HepG2 (cell line): ENCODE measurements around the gene TEX19. TPM values are rescaled to one million over a fixed set of nuclear protein-coding genes. Genes with fewer than 3 reads are reported as not detected.

Experiments used
- ATF5 ChIP-seq: sonication (generic); formaldehyde crosslinking; IDR thresholded peaks from 2 replicates; pipeline ENCODE4 v1.4.0; 2020; ENCODE audit warnings: mild to moderate bottlenecking, low read depth, missing genetic modification reagents
- BCL6 ChIP-seq: IDR thresholded peaks from 2 replicates; pipeline ENCODE4 v1.6.1; 2016; ENCODE audit warnings: missing genetic modification reagents, missing compliant biosample characterization
- CEBPZ ChIP-seq: IDR thresholded peaks from 2 replicates; pipeline ENCODE4 v1.6.1; 2012; ENCODE audit warnings: low read length, improper control_type of control experiment
- CERS6 ChIP-seq: sonication (generic); formaldehyde crosslinking; IDR thresholded peaks from 2 replicates; pipeline ENCODE4 v1.5.0; 2020; ENCODE audit warnings: missing genetic modification reagents
- NCOA2 ChIP-seq: sonication (generic); formaldehyde crosslinking; IDR thresholded peaks from 2 replicates; pipeline ENCODE4 v1.8.0; 2022; ENCODE audit warnings: inconsistent platforms
- NFRKB ChIP-seq: fragments of 450-650 bp; IDR thresholded peaks from 2 replicates; pipeline ENCODE4 v1.6.1; 2017
- TBX3 ChIP-seq: fragments of 450-650 bp; IDR thresholded peaks from 2 replicates; pipeline ENCODE4 v1.6.1; 2017; ENCODE audit warnings: antibody characterized with exemption, mild to moderate bottlenecking, inconsistent platforms, borderline replicate concordance
- ZMYM2 ChIP-seq: sonication (generic); formaldehyde crosslinking; IDR thresholded peaks from 2 replicates; pipeline ENCODE4 v1.8.0; 2022; ENCODE audit warnings: mild to moderate bottlenecking, missing genetic modification reagents
- ZNF275 ChIP-seq: sonication (generic); formaldehyde crosslinking; IDR thresholded peaks from 2 replicates; pipeline ENCODE4 v1.8.0; 2022; ENCODE audit warnings: missing genetic modification reagents, mild to moderate bottlenecking, inconsistent platforms, borderline replicate concordance
- ZNF562 ChIP-seq: sonication (generic); formaldehyde crosslinking; IDR thresholded peaks from 2 replicates; pipeline ENCODE4 v1.8.0; 2022; ENCODE audit warnings: missing genetic modification reagents, borderline replicate concordance
- ZNF597 ChIP-seq: sonication (generic); formaldehyde crosslinking; IDR thresholded peaks from 2 replicates; pipeline ENCODE4 v1.5.0; 2020; ENCODE audit warnings: missing genetic modification reagents
- ZNF652 ChIP-seq: IDR thresholded peaks from 2 replicates; pipeline ENCODE4 v1.6.1; 2016; ENCODE audit warnings: low read depth, borderline replicate concordance
- ZSCAN5A ChIP-seq: sonication (generic); formaldehyde crosslinking; IDR thresholded peaks from 2 replicates; pipeline ENCODE4 v1.8.0; 2022; ENCODE audit warnings: mild to moderate bottlenecking, missing genetic modification reagents, borderline replicate concordance
- polyA plus RNA-seq, 8 experiments: library from polyadenylated mRNA; depleted of rRNA in 3 of 8; stranded (reverse) in 7 of 8; unstranded in 1 of 8; fragments of >200 nt; fragmentation: Illumina TruSeq in 4 of 8; extraction: Trizol in 4 of 8; gene quantifications; 2 replicates each; pipeline versions ENCODE4 v1.2.1 to v1.2.3, GENCODE V29; 2011 to 2016; ENCODE audit warnings: low read depth in 4 of 8, missing spikeins in 1 of 8, mixed read lengths in 1 of 8; ENCODE audit not compliant: insufficient read depth in 1 of 8
- total RNA-seq, 5 experiments: library from RNA; depleted of rRNA; stranded (reverse); fragments of >200 nt; fragmentation: Illumina TruSeq; extraction: Trizol; gene quantifications; 2 replicates each; pipeline ENCODE4 v1.2.3, GENCODE V29; 2016; ENCODE audit warnings: low read depth in 1 of 5
- TF ChIP-seq, protein P1 (sequence below): sonication (generic); formaldehyde crosslinking; IDR thresholded peaks from 2 replicates; pipeline ENCODE4 v1.4.0; 2020; ENCODE audit warnings: missing genetic modification reagents

TEX19 gene
- total and polyA plus RNA-seq, 2 of the 13 experiments (the other 11 are each of a cell fraction or from before 2014, with no cell fraction given): 1.3 to 6.0 TPM

DNA sequence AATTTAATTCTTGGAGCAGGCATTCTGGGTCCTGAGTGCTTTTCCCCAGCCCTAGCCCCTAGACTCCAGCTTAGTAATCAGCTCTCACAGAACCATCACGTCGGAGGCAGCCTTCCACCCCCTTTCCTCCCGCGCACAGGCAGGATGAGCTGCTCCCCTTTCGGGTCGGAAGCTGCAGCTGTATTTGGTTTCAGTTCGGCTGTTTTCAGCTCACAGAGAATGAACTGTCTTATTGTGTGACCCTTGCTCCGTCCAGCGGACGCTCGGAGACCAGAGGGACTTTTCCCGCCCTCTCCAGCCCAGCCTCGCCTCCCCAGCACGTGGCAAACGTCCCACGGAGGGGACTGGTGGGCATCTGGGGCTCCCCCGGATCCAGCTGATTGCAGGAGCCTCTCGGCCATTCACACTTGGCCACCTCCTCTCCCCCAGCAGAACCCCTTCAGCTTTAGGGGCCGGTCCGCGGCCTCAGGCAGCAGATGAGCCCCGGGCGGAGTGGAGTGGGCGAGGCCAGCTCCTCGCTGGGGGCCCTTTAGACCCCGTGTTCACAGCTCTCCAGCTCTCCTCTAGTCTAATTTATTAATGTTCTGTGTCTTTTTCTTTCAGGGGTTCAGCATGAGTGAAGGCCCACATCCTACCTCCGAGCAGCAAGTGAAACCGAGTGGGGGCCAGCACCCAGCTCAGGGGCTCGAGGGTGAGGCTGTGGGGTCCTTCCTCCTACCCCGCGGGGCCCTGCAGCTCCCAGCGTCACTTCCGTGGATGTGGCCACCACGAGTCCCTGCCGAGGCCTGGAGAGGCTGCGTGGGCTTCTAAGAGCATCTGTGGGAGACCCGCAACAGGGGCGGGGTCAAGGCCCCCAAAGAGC, 11.7 kb downstream of the TEX19 start (continued):
- TF ChIP-seq, protein P1, sequence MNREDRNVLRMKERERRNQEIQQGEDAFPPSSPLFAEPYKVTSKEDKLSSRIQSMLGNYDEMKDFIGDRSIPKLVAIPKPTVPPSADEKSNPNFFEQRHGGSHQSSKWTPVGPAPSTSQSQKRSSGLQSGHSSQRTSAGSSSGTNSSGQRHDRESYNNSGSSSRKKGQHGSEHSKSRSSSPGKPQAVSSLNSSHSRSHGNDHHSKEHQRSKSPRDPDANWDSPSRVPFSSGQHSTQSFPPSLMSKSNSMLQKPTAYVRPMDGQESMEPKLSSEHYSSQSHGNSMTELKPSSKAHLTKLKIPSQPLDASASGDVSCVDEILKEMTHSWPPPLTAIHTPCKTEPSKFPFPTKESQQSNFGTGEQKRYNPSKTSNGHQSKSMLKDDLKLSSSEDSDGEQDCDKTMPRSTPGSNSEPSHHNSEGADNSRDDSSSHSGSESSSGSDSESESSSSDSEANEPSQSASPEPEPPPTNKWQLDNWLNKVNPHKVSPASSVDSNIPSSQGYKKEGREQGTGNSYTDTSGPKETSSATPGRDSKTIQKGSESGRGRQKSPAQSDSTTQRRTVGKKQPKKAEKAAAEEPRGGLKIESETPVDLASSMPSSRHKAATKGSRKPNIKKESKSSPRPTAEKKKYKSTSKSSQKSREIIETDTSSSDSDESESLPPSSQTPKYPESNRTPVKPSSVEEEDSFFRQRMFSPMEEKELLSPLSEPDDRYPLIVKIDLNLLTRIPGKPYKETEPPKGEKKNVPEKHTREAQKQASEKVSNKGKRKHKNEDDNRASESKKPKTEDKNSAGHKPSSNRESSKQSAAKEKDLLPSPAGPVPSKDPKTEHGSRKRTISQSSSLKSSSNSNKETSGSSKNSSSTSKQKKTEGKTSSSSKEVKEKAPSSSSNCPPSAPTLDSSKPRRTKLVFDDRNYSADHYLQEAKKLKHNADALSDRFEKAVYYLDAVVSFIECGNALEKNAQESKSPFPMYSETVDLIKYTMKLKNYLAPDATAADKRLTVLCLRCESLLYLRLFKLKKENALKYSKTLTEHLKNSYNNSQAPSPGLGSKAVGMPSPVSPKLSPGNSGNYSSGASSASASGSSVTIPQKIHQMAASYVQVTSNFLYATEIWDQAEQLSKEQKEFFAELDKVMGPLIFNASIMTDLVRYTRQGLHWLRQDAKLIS (CRISPR knock-in tag): no peak
- TF ChIP-seq ZNF652 (0 out of 2 replicates have a peak, but pooled peaks have one; percentile 45), TBX3 (no peak), BCL6 (peak; percentile 60), NFRKB (no peak), ATF5 (peak; percentile 90; the same call in 1 of the 2 replicates), ZNF275 (peak; percentile 96; the same call in 1 of the 2 replicates), ZNF562 (no peak), ZMYM2 (CRISPR knock-in tag) (peak; percentile 76), NCOA2 (0 out of 2 replicates have a peak, but pooled peaks have one; percentile 53), CERS6 (CRISPR knock-in tag) (peak; percentile 71; the same call in 1 of the 2 replicates), CEBPZ (no peak), ZSCAN5A (0 out of 2 replicates have a peak, but pooled peaks have one; percentile 63), ZNF597 (no peak)
